DMS114 treated with DMSO at 0.1 percent for 48 hours (cell line): ENCODE results near the gene CYP26C1.

Experiments
- DNase-seq: peaks from one replicate; lab custom pipeline; 2025; ENCODE audit not compliant: unreplicated experiment; lab: John Stamatoyannopoulos, UW

Gene CYP26C1

DNA sequence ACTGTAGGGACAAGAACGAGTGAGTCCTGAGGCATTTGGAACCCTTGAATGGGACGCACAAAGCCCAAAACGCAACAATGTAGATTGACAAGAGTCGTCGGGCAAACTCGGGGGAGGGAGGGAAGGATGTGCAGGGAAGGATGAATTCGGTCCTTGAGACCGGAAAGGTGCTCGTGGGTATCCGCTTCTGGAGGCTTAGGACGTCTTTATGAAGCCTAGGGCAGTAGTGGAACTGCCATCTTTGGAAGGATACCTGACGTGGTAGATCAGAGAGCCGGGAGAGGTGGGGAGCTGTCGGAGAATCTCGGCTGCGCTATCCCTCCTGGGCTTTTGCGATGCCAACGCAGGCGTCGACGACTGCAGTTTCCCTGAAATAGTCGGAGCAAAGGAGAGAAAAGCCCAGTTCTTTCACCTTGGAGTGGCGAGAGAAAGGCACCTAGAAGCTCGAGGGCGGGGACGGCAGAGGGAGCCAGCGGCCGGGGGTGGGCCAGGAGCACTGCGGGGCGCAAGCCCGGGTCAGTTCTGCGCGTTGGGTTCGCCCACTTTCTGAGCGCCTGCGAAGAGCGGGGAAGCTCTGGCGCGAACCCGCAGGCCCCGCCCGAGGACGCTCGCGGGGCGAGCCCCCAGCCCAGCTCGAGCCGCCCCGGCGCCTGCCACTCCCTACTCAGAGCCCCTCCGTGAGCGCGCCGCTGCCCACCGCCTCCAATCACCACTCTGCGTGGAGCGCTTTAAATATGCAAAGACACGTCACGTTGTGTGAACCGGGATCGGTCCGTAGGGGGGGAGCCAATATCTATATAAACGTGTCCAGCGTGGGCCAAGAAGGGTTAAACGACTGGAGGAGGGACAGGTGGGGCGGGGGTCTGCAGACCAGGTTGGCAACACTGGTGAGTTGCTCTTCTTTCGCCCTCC is at the start of gene CYP26C1:
TSS of gene CYP26C1 (plus strand) at position 824 of the 912 bp plus-strand sequence. CDS start 466 bp downstream, outside the sequence.
- DNase-seq, result no peak

DNA sequence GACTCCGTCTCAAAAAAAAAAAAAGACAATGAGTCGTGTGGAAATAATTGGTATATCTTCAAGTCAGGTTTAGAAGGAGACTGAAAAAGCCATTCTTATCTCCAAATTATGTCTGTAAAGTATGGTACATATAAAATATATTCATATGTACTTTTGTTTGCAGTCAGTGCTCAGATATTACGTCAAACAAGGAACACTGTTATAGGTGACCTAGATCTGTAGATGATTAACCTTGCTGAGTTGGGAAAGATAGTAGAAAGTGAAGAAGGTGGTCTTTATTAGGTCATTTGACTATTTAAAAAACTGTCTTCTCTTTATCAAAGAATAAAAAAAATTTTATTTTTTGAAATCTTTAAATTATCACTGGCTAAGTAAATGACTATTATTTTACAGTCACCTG is 44.9 kb upstream of the CYP26C1 start:
- DNase-seq, result no peak

DNA sequence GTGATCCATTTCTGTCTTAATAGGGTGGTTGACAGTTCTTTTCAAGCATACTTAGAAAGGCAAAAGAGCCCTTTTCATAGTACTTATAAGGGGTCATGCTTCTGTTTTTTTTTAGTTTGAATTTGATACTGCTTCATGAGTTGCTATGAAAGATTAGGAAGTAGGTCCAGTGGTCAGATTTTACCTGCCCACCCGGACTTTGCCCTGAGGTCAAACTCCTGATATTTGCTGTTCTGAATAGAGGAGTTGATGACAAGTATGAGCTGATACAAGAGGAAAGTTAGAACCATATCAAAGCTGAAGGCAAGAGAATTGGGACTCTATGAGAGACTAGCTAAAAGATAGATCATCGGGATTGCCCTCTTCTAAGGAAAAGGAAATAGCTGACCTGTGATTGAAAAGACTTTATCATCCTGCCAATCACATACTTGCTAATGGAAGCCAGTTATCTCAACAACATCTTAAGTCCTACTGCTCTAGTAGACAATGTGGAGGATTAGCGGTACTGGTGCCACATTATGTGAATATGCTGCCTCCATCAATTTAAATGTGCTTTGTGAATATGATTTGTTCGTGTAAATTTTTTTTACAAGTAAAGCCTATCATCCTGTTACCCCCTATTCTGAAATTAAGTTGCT is 37.5 kb upstream of the CYP26C1 start:
- DNase-seq, result no peak

DNA sequence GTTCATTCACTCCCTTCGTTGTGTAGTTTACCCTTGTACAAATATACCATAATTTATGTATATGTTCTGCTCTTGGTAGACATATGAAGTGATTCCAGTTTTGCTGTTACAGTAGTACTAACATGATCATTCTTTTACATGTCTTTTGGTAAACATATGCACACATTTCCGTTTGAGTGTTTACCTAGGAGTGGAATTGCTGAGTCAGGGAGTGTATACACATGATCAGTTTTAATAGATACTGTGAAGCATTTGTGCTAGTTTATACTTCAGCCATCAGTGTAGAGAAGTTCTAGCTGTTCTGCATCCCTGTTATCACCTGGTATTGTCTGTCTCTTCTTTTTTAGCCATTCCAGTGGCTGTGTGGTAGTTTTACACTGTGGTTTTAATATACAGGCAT is 34.5 kb upstream of the CYP26C1 start:
- DNase-seq, result no peak

DNA sequence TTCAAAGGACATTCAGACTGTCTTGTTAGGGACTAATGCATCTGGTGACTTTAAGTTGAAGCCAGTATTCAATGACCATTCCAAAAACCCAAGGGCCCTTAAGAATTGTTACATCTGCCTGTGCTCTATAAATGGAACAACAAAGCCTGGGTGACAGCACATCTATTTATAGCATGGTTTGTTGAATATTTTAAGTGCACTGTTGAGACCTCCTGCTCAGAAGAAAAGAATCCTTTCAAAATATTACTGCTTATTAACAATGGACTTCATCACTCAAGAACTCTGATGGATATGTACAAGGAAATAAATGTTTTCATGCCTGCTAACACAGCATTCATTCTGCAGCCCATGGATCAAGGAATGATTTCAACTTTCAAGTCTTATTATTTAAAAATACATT is 33.1 kb upstream of the CYP26C1 start:
- DNase-seq, result no peak

DNA sequence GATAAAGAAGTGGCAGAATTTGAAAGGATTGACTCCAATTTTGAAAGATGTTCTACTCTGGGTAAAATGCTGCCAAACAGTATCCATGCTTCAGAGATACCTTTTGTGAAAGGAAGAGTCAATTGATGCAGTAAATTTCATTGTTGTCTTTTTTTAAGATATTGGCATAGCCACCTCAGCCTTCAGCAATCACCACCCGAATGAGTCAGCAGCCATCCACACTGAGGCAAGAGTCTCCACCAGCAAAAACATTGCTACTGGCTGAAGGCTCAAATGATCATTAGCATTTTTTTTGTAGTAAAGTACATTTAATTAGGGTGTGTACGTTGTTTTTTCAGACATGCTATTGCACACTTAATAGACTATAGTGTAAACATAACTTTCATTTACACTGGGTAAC is 31.7 kb upstream of the CYP26C1 start:
- no peak for DNase-seq

- DNase-seq, result no peak
Measured at GRCh38 chr10:93030409-93030808, 30.2 kb upstream of the CYP26C1 start.

- DNase-seq, result no peak
Measured at GRCh38 chr10:93032105-93032808, 28.3 kb upstream of the CYP26C1 start.

- DNase-seq, result no peak
Measured at GRCh38 chr10:93032809-93033137, 27.8 kb upstream of the CYP26C1 start.

DNA sequence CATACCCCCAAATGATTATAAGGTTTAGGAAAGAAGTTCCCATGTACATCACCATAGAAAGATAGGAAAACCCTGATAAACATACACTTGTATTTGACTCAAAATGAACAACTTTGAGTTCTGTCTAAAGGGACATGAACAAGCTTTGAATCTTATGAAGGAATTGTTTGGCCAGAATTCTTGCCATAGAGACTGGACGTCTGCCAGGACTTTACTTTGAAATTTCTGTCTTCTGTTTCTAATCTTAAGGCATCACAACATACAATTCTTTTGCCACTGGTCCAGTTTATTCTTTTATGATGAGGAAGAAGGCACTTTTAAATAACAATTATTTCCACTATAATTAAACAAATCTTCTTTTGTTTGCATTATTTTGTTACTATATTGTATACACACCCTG is 26.2 kb upstream of the CYP26C1 start:
- DNase-seq, result no peak

GRCh38 chr10:93039110-93039509 is 21.5 kb upstream of the CYP26C1 start:
- DNase-seq, result no peak

DNA sequence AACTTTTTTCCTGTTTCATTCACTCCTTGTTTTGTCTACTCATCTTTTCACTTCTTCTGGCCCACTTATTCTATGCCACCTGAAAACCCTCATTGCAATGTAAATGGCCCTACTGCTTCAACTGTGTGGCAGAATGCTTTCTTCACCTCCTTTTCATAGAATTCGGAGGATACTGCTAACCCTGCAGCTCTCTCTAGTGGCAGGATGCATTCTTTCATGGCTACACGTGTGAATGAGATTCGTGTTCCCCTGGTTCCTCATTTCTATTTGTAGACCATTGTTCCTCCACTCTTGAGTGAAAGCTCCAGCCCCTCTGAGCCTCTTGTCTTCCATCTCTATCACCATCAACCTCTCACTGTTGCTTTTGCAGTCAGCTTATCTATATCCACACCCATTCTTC is 20.9 kb upstream of the CYP26C1 start:
- peak; percentile 25 for DNase-seq

- no peak for DNase-seq
Measured at GRCh38 chr10:93054486-93054885, 6.1 kb upstream of the CYP26C1 start.

- DNase-seq, result no peak
Measured at GRCh38 chr10:93058139-93058538, 2.5 kb upstream of the CYP26C1 start.

- no peak for DNase-seq
Measured at GRCh38 chr10:93060887-93061593, 442 bp downstream of the CYP26C1 start.

DNA sequence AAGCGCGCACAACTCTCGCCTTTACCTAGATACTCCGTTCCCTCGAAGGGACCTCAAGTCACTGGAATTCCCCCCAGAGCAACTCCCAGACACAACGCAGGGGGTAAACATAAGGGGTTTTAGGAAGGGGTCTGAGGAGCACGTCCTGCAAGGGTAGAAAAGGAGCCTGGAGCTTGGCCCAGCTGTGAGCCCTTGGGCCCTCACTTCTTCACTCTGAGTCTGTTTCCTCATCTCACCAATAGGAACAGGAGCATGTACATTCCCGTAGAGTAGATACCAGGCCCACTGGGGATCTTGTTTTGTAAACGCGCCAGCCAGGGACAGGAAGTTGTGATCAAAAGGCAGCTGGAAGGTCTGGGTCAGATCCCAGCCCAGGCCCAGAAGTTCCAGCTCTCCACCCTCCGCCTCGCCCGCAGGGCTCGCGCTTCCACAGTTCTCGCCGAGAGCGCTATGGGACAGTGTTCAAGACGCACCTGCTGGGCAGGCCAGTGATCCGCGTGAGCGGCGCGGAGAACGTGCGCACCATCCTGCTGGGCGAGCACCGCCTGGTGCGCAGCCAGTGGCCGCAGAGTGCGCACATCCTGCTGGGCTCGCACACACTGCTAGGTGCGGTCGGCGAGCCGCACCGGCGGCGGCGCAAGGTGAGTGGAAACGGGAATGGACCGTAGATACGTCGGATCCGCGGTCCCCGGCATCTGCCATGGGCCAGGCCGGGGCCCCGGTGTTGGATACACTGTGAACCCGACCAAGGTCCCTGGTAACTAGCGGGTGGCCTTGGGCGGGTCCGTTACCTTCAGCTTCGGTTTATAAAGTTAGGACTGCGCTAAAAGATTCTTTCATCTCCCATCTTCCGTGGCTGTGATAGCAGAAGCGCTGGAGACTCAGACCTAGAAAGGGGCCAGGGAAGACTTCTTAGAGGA is 1.3 kb downstream of the CYP26C1 start:
- DNase-seq, result no peak

- peak; percentile 62 for DNase-seq
Measured at GRCh38 chr10:93062514-93063143, 2.0 kb downstream of the CYP26C1 start.

- DNase-seq, result no peak
Measured at GRCh38 chr10:93063144-93063976, 2.8 kb downstream of the CYP26C1 start.
